GM21529 (cell line): ENCODE results near the gene TRIO.

Experiments used
- ATAC-seq: cut with Tn5 transposase; IDR thresholded peaks from one replicate; pipeline ENCODE4 v1.9.1; 2021; ENCODE audit not compliant: unreplicated experiment

The TRIO gene

GRCh38 chr5:14204785-14205321 lies 61.7 kb downstream of the TRIO start:
- no peak for ATAC-seq

DNA sequence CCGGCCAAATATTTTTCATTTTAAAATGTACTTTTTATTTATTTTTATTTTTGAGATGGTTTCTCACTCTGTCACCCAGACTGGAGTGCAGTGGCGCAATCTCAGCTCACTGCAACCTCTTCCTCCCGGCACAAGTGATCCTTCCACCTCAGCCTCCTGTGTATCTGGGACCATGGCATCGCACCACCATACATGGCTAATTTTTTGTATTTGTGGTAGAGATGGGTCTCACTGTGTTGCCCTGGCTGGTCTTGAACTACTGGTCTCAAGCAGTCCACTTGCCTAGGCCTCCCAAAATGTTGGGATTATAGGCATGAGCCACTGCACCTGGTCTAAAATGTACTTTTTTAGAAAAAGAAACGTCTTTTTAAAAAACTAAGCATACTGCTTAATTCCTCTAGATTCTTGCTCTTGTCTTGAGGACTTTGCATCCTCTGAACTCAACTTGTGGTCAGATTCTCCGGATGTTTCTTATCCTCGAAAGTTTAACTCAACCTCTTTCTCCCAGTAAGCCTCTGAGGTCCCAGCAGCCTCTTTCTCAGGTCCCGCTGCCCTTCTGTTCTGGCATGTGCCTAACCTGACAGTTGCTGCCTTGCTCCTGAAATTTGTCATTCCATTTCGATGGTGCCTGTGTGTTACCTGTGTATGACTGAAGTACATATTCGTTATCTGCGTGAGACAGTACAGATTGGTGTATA lies 63.0 kb downstream of the TRIO start:
- no peak for ATAC-seq

DNA sequence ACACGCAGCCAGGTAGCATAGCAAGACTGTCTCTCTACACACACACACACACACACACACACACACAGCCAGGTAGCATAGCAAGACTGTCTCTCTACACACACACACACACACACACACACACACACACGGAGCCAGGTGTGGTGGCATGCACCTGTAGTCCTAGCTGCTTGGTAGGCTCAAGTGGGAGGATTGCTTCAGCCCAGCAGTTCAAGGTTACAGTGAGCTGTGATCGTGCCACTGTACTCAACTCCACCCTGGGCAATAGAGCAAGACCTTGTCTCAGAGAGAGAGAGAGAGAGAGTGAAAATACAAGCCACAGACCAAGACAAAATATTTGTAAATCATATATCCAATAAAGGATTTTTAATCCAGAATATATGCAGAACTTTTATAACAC lies 64.3 kb downstream of the TRIO start:
- ATAC-seq = peak; percentile 19

DNA sequence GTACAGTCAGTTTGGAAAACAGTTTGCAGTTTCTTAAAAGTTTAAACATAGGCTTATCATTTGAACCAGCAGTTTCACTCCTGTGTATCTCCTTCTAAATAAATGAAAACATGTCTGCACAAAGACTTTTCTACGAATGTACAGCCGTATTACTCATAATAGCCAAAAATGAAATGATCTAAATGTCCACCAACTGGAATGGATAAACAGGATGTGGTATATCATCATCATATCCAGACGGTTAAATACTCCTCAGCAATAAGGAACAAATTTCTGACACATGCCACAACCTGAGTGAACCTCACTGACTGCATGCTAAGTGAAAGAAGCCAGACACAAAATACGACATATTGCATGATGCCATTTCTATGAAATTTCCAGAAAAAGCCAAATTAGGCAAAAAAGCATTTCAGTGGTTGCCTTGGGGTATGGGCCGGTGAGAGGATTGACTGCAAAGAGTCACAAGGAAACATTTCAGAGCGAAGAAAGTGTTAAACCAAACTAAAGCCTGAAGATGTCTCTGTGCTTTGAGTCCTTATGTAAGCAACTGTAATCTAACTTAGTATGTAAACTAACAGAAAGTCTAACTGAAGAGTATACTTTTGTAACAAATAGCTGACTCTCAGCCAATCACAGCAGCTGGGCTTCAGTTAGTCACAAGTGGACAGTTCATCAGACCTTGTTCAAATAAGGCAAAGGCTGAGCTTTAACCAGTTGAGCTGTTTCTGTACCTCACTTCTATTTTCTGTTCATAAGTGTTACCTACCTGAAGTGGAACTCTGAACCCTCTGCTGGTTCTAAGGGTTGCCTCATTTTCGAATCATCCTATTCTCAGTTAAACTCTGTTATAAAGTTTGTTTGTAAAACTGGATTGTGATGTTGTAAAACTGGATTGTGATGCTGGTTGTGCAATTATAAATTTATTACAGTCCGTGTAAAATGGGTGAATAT lies 65.2 kb downstream of the TRIO start:
- peak; percentile 65 for ATAC-seq

DNA sequence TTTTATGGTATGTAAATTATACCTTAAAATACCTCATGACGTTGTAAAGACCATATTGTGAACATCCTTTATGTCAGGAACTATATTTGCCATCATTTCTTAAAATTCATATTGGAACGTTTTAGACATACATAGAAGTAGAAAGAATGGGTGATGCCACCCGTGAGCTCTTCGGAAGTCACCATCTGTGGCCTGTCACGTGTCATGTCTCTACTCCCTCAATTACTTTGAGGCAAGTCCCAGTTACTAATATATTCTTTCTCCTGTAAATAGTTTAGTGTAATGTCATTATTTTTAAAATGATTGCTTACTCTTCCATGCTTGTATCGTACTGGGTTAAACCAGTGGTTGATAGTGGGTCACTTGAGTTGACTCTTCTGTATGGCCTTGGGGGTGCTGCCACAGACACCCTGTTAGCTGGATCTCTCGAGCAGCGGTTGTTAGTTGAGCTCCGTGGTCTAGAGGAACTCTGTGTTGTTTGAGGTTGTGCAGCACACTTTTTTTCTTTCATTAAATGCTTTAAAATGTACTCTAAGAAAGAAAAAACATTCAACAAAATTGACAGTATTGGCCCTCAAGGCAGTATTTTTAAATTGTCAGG lies 66.2 kb downstream of the TRIO start:
- no peak for ATAC-seq

- no peak for ATAC-seq
These were observed 66.7 kb downstream of the TRIO start for GRCh38 chr5:14209836-14210235.

DNA sequence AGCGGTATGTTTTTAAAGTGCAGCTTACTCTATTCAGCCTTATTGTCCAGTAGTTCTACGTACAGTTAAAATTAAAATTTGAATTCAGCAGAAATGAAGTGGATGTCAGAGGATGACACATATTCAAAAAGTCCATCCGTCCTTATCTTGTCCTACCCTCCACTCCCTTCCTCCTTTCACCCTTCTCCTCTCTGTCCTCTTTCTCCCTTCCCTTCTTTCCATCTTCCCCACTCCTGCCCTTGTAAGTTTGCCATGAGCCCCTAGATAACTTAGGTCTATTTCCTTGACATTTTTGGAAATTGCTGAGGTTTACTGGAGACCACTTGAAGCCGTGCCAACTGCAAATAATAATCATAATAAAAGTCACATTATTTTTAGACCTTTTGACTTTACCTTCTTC lies 67.6 kb downstream of the TRIO start:
- no peak for ATAC-seq

- peak; percentile 31 for ATAC-seq
These were observed 69.0 kb downstream of the TRIO start for GRCh38 chr5:14211818-14212803.

DNA sequence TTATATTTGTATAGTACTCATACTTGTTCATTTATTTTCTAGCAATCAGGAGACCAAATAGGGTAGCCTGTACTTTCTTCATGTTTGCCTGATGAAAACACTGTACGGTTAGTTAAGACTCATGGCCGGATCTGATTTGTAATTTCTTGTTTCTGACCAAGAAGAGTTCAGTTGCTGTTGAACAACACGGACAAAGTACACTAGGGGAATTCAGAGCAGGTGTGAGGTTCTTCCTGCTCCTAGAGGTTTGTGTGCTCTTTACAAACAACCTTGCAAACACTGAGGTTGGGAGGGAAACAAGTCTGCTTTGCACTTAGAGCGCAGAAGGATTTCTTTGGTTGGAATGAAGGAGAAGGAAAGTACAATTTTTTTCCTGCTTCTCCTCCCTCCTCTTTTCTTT lies 69.7 kb downstream of the TRIO start:
- peak; percentile 37 for ATAC-seq

GRCh38 chr5:14213253-14213652 lies 70.1 kb downstream of the TRIO start:
- ATAC-seq = no peak

DNA sequence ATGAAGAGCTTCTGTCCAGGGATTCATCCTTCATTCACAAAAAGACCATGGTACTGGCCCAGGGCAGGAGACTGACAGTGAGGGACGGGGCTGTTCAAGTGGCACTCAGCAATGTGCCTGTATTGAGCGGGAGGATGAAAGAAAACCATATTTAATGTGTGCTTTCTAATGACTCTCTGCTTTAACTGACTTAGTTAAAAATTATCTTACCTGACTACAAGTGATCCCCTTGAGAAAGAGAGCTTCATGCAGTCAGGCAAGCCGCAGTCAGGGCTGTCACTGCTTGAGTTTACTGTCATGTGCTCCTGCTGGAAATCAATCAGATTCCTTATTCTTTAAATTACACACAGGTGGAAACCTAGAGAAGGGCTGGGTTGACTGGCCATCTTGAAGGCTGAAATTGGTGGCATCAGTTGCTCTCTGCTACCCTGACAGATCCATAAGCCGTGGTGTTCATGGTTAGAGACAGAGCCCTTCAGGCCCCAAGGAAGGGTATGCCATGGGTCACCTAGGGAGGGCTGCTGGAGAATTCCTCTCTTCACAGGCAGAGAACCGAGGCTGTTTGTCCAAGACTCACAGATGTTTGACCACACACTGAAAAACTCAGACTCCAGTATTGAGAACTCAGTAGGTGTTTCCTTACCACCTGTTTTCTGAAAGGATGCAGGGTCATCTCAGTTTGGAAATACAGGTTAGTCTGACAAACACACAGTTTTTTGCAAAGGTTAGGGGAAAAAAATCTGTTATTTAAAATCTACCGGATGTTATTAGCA lies 70.9 kb downstream of the TRIO start:
- ATAC-seq = peak; percentile 32

DNA sequence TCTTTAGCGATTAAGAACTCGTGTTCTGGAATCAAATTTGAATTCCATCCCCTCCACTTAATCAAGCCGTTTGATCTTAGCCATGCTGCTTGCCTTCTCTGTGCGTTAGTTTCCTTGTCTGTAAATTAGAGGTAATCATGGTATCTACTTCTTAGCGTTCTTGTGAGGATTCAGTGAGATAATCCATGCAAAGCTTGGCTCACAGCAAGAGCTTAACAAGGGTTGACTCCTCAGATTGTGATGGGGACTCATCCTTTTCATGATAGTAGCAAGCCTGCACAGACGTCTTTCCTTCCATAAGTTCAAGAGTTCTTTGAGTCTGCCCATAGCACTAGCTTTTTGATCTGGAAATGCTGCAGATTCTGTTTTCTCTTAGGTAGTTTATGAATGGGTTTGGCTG lies 72.8 kb downstream of the TRIO start:
- no peak for ATAC-seq

DNA sequence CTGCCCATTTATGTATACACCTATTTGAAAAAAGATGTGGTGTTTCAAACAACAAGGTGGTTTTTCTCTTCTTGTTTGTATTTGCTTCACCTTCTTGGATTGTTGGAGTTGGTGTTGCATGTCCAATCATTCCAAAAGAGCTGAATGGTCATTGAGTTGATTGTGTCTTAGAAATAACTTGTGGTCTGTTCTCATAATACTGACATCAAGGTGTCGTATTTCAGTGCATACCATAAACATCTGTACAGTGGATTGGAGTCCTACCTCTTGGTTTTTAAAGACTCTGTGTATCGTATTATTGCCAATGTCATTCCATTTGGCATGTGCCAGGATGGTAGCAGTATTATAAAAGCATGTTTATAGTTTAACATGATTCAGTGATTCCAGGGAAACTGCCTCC lies 73.2 kb downstream of the TRIO start:
- no peak for ATAC-seq

DNA sequence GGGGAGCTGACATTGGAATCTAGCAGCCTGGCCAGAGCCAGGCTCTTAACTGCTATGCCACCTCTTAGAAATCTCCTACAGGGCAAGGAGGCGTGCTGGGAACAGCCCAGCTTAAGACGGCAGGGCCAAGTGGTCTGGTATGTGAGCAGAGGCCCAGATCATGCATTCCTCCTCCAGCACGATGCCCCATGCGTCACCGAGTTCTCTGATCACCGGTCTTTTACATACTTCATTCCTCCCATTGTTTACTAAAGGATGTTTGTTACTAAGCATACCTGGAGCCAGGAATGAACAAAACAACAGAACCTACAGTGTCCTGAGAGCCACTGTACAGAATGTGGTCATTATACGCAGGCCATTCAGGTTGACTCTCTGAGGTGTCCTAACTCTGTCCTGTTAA lies 73.8 kb downstream of the TRIO start:
- ATAC-seq = no peak

DNA sequence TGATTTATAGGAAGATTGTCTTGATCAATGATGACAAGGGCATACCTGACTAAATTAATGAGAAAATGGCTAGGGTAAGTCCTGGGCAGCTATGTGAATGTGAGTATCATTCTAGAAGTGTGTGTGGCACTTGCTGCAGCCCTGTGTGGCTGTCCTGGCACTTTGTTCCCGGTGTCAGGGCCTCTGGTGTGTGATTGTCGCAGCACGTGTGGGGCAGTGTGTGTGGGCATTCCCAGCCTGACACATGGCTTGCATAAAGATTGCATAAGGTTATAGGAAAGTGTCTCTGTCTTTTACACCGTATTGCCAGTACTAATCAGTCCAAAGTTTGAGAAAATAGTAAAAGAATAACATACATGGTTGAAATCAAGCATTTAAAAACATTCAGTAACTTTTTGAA lies 74.4 kb downstream of the TRIO start:
- ATAC-seq = no peak

- no peak for ATAC-seq
These were observed 74.9 kb downstream of the TRIO start for GRCh38 chr5:14218011-14218410.

GRCh38 chr5:14218480-14218879 lies 75.3 kb downstream of the TRIO start:
- ATAC-seq = no peak

DNA sequence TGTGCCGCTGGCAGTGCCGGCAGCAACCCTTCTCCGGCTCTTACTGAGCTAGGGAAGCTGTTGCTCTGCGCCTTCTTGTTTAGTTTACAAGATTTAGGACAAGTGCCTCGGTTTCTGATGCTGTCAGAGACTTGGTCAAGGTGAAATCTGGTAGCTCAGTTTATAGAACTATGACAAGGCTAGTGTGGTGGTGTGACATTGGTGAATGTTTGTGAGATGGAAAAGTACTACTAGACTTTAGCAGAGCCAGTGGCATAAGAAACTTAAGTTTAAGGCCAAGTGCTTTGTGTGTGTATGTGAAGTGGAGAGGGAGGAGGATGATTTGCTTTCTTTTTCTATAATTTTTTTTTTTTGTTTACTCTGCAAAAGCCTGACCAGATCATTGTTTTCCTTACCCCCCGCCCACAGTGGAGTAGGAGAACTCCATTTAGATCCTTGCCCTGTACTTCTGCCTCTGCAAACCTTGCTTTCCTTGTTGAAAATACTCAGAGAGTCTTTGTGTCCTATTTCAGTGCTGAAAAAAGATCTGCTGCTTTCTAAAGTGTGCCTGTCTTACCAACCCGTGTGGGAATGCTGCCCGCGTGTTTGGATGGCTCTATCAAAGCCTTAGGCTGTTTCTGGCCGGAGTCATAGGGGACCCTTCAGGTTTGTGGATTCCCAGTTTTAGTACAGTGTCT lies 75.9 kb downstream of the TRIO start:
- ATAC-seq = no peak
